Common myeloid progenitor, CD34-positive (primary cell): Measurements from ENCODE around the gene CACNA2D4.

Source experiments
- CTCF ChIA-PET: fragments of 350-600 bp; sonication (Branson Sonifier 250); formaldehyde crosslinking; loops from one replicate; lab custom pipeline; 2021; ENCODE audit warnings: antibody characterized with exemption; lab: Charles Lee
- POLR2A ChIA-PET: fragments of 350-600 bp; sonication (Branson Sonifier 250); formaldehyde crosslinking; loops from one replicate; lab custom pipeline; 2021; ENCODE audit warnings: antibody characterized with exemption; lab: Charles Lee
- DNase-seq, 3 donors: peaks; one replicate each; pipeline versions ENCODE4 v3.0.0 to v3.0.0-alpha.2; 2013
- H3K27ac ChIP-seq, 2 experiments: 1 replicate in 1 of 2; 2 replicates in 1 of 2; pipeline ENCODE4 v1.7.0; 2013; ENCODE audit warnings: inconsistent platforms in 2 of 2, low read length in 2 of 2, mild to moderate bottlenecking in 2 of 2, low read depth in 1 of 2, moderate library complexity in 1 of 2; ENCODE audit not compliant: severe bottlenecking in 2 of 2, insufficient read depth in 1 of 2, poor library complexity in 1 of 2
- H3K27me3 ChIP-seq, 5 experiments: replicated peaks in 2 of 5; 1 replicate in 3 of 5; 2 replicates in 2 of 5; pipeline versions ENCODE4 v1.6.1 to v1.7.0; 2013; ENCODE audit warnings: low read length in 4 of 5, mild to moderate bottlenecking in 2 of 5, moderate library complexity in 2 of 5, inconsistent platforms in 1 of 5; ENCODE audit not compliant: insufficient read depth in 5 of 5, control insufficient read depth in 4 of 5
- H3K36me3 ChIP-seq, 4 experiments: 1 replicate in 2 of 4; 2 replicates in 2 of 4; pipeline versions ENCODE4 v1.6.1 to v1.7.0; 2013; ENCODE audit warnings: low read length in 3 of 4, control low read depth in 1 of 4, mild to moderate bottlenecking in 1 of 4; ENCODE audit not compliant: control insufficient read depth in 4 of 4, insufficient read depth in 4 of 4
- H3K4me1 ChIP-seq, 4 experiments: 1 replicate in 3 of 4; 2 replicates in 1 of 4; pipeline versions ENCODE4 v1.6.1 to v1.7.1; 2013; ENCODE audit warnings: low read length in 3 of 4, mild to moderate bottlenecking in 3 of 4, control low read depth in 1 of 4, inconsistent platforms in 1 of 4, moderate library complexity in 1 of 4; ENCODE audit not compliant: control insufficient read depth in 4 of 4, insufficient read depth in 4 of 4; ENCODE audit errors: control extremely low read depth in 1 of 4
- H3K4me3 ChIP-seq, 7 experiments: 1 replicate in 4 of 7; 2 replicates in 3 of 7; pipeline versions ENCODE4 v1.5.1 to v1.7.0; 2013; ENCODE audit warnings: mild to moderate bottlenecking in 7 of 7, low read length in 6 of 7, moderate library complexity in 6 of 7, inconsistent platforms in 2 of 7, low read depth in 2 of 7, control low read depth in 1 of 7; ENCODE audit not compliant: insufficient read depth in 4 of 7, control insufficient read depth in 1 of 7; ENCODE audit errors: extremely low read depth in 1 of 7
- H3K9me3 ChIP-seq, 5 experiments: 1 replicate in 4 of 5; 2 replicates in 1 of 5; pipeline versions ENCODE4 v1.6.1 to v1.7.1; 2013; ENCODE audit warnings: low read length in 4 of 5, mild to moderate bottlenecking in 2 of 5, inconsistent platforms in 1 of 5, low read depth in 1 of 5, moderate library complexity in 1 of 5; ENCODE audit not compliant: control insufficient read depth in 4 of 5, insufficient read depth in 2 of 5; ENCODE audit errors: control extremely low read depth in 1 of 5
- WGBS: methylation state at CpG from one replicate; pipeline ENCODE4 v1.1.5; 2013; ENCODE audit not compliant: insufficient coverage; 5-methylcytosine and 5-hydroxymethylcytosine counted together

CACNA2D4 gene

GRCh38 chr12:1811281-1811947 lies 107.0 kb downstream of the CACNA2D4 start:
- 90% methylated on average over 26 of the region's 27 CpGs for WGBS
- POLR2A ChIA-PET = no interaction called here

DNA sequence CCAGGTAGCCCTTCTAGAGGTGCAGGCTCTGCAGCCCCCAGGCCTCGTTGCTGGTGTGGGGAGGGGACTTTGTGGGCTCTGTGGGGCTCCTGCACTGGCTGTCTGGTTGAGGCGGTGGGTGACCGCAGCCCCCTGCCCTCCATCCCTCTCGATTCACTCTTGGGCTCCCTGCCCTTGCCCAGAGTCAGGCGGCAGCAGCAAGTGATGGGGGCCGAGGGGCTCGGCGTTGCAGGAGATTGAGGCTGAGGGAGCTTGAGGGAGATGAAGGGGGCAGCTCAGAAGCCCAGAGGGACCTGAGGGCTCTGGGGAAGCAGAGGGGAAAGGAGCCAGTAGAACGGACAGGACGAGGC lies 107.5 kb downstream of the CACNA2D4 start:
- CTCF ChIA-PET = no interaction called here
- POLR2A ChIA-PET = no interaction called here
- H3K27ac ChIP-seq = no peak overlapping the region
- peaks cover 0 to 43% (median 9%) of the 10 kb centered on the region in 4 experiments for H3K4me1 ChIP-seq
- H3K4me3 ChIP-seq = no peak overlapping the region
- no peaks in the 10 kb centered on the region for H3K9me3 ChIP-seq
- H3K36me3 ChIP-seq = no peaks in the 10 kb centered on the region
- peaks cover 0 to 3% (median 0%) of the 10 kb centered on the region in 5 experiments for H3K27me3 ChIP-seq
- no peak for DNase-seq
- 100% methylated on average over 6 of the region's 10 CpGs for WGBS

More at GRCh38 chr12:1811281-1811947, 107.0 kb downstream of the CACNA2D4 start:
- H3K36me3 ChIP-seq = no peaks in the 10 kb centered on the region
- CTCF ChIA-PET = interaction anchor here (1.4 kb wide), 1 partner anchor 110 kb away, joined by 3 read pairs; no protein-coding TSS in a partner anchor
- no peak overlapping the region for H3K4me3 ChIP-seq
- H3K27me3 ChIP-seq = peaks cover 0 to 3% (median 0%) of the 10 kb centered on the region in 5 experiments
- peak in 2 of 3 donors; percentile 24 to 31 for DNase-seq
- H3K9me3 ChIP-seq = no peaks in the 10 kb centered on the region
- no peak overlapping the region for H3K27ac ChIP-seq
- H3K4me1 ChIP-seq = peaks cover 0 to 39% (median 8%) of the 10 kb centered on the region in 4 experiments

DNA sequence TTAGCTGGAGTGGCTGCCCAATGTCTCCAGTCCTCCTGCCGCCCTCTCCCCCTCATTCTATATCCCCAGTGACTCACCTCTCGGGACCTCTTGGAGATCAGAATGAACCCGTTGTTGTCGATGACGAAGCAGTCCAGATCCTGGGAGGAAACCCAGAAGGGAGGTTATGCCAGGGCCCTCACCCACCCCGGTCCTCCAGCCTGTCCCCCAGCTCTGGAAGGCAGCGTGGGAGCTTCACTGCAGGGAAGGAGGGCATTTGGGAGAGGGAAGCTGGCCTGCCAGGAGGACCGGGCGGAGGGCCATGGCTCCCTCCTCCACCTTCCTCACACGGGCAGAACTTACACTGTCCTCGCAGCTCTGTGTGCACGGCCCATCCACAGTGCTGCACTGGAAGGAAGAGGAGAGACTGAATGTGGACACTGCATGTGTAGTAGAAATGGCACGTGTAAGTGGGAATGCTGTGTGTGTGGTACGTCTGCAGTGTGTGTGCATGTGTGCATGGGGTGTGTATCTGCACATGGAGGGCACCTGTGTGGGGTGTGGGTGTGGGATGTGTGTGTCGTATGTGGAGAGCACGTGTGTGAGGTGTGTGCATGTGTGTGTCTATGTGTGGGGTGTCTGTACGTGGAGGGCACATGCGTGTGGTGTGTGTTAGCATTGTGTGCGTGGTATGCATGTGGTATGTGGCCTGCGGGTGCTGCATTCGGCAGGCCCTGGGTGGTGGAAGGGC lies 108.1 kb downstream of the CACNA2D4 start:
- no peak for DNase-seq
- no peaks in the 10 kb centered on the region for H3K36me3 ChIP-seq
- peaks cover 0 to 3% (median 0%) of the 10 kb centered on the region in 5 experiments for H3K27me3 ChIP-seq
- H3K9me3 ChIP-seq = no peaks in the 10 kb centered on the region
- 91% methylated on average over 13 of the region's 21 CpGs for WGBS
- no peak overlapping the region for H3K4me3 ChIP-seq
- H3K27ac ChIP-seq = no peak overlapping the region
- peaks cover 0 to 43% (median 9%) of the 10 kb centered on the region in 4 experiments for H3K4me1 ChIP-seq
- POLR2A ChIA-PET = no interaction called here
- CTCF ChIA-PET = no interaction called here

GRCh38 chr12:1809591-1810190 lies 108.8 kb downstream of the CACNA2D4 start:
- no peaks in the 10 kb centered on the region for H3K36me3 ChIP-seq
- ChIA-PET POLR2A (no interaction called here), CTCF (no interaction called here)
- peaks cover 0 to 45% (median 9%) of the 10 kb centered on the region in 4 experiments for H3K4me1 ChIP-seq
- H3K27me3 ChIP-seq = peaks cover 0 to 3% (median 0%) of the 10 kb centered on the region in 5 experiments
- DNase-seq = no peak
- no peak overlapping the region for H3K27ac ChIP-seq
- WGBS = 97% methylated on average over 10 of the region's 13 CpGs
- H3K4me3 ChIP-seq = no peak overlapping the region
- no peaks in the 10 kb centered on the region for H3K9me3 ChIP-seq

DNA sequence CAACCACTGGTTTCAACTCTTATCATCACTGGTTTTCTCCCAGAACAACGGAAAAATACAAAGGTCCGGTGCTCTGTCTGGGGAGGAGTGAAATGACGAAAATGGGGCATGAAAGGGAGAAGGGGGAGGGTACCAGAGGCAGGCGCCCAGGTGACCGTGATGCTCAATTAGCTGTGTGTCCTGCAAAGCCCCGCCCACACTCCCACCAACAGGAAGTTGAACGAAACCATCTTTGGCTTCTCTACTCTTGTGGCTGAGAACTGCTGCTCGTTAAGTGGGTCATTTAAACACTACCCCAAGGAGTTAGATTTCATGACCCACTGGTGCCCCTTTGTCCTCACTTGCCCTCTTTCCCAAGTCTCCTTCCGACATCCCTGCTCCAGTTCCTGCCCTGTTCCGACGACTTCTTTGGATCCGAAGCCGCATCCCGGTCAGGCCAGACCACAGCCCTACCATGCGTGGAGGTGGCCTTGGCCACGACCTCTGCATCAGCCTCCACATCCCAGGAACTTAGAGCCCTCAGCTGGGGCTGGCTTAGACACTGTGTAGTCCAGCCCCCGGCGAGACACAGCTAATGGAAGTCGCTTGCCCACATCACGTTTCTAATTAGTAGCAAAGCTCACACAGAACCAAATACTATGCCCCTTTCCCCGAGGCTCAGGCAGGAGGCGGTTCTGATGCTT lies 109.5 kb downstream of the CACNA2D4 start:
- ChIA-PET CTCF (interaction anchor here (1.7 kb wide), 1 partner anchor 10 kb away, joined by 8 read pairs; no protein-coding TSS in a partner anchor), POLR2A (no interaction called here)
- no peak overlapping the region for H3K27ac ChIP-seq

GRCh38 chr12:1808036-1808797 lies 110.2 kb downstream of the CACNA2D4 start:
- no peak for DNase-seq
- H3K9me3 ChIP-seq = no peaks in the 10 kb centered on the region
- CTCF ChIA-PET = interaction anchor here (1.7 kb wide), 1 partner anchor 10 kb away, joined by 8 read pairs; no protein-coding TSS in a partner anchor
- POLR2A ChIA-PET = no interaction called here
- no peak overlapping the region for H3K4me3 ChIP-seq
- no peak overlapping the region for H3K27ac ChIP-seq
- 97% methylated on average over 15 of the region's 19 CpGs for WGBS
- H3K27me3 ChIP-seq = no peaks in the 10 kb centered on the region
- H3K4me1 ChIP-seq = peaks cover 0 to 33% (median 9%) of the 10 kb centered on the region in 4 experiments
- H3K36me3 ChIP-seq = no peaks in the 10 kb centered on the region

More for the DNA sequence above, 109.5 kb downstream of the CACNA2D4 start:
- Histone ChIP-seq H3K9me3 (no peaks in the 10 kb centered on the region), H3K36me3 (no peaks in the 10 kb centered on the region), H3K4me3 (no peak overlapping the region), H3K27me3 (no peaks in the 10 kb centered on the region), H3K4me1 (peaks cover 0 to 39% (median 9%) of the 10 kb centered on the region in 4 experiments)
- no peak for DNase-seq
- 96% methylated on average over 13 of the region's 22 CpGs for WGBS
